NK-92 treated with Interleukin-12 subunit alpha and Interleukin-12 subunit beta, amount 100 ng/mL, for 24 hours (cell line): Measurements from ENCODE around the gene ZNF700.
A peak's percentile ranks its signal among the peaks of the same experiment; 100 is the strongest.
"Not testable (repeated sequence)": the region's sequence is repeated elsewhere in the genome, so short reads cannot be mapped to it uniquely, and the experiment has no call there.

Experiments used
- DNase-seq: peaks from one replicate; lab custom pipeline; 2025; lab: John Stamatoyannopoulos, UW

ZNF700 gene

GRCh38 chr19:11941361-11941887, 16.5 kb downstream of the ZNF700 start:
- DNase-seq, result not testable (repeated sequence)

DNA sequence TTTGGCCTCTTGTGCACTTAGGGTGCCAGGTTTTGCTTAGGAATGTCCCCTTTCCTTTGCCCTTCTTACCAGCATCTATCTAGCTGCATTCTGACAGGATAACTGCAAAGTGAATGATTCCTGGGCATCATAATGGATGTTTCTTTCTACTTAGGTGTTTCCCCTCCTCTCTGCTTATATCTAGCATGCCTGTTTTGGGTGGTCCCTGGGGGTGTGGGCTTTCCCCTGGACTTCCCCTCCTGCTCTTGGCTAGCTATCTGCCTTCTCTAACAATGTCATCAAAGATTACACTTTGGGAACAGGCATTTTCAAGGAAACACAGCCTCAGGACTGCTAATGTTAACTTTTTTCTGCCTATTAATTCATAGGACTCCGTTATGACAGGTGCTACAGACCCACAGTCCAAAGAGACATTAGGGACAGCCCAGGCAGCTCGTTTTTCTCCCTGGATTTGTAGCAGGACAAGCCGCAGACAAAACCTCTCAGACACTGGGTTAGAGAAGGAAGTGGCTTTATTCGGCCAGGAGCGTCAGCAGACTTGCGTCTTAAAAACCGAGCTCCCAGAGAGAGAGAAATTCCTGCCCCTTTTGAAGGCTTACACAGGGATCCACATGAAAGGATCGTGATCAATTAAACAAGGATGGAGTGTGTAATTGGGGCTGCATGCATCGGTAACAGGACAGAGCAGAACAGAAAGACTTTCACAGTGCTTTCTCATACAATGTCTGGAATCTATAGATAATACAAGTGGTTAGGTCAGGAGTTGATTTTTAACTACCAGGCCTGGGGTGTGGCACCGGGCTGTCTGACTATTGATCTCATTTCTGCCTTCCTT, 17.3 kb downstream of the ZNF700 start:
- no peak for DNase-seq

DNA sequence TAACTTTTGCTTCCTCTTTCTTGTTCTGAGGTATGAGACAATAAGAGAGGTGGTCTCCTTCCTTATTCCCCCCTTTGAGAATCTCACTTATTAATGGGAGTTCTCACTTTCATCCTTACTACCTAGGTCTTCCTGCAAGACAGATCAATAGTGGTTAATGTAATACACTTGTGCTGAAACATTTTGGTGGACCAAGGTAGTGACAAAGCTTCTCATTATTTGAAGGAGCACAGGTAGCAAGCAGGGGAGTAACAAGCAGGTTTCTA, 17.9 kb downstream of the ZNF700 start:
- no peak for DNase-seq

DNA sequence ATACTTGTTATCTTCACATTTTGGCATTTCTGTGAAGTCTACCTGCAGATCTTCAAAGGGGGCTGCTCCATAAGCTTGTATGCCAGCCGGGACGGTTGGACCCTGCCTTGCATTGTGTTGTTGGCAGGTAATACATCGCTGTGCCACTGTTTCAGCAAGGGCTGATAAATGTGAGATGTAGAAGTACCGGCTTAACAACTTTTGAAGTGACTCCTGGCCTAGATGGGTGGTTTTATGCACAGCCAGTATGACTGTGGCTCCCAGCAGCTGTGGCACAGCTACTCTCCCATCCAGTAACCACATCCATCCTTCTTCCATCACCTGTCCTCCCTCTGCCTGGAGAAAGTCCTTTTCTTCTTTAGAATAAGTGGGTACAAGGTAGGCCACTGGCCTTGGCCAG, 19.7 kb downstream of the ZNF700 start:
- no peak for DNase-seq

GRCh38 chr19:11948646-11949045, 23.7 kb downstream of the ZNF700 start:
- no peak for DNase-seq

DNA sequence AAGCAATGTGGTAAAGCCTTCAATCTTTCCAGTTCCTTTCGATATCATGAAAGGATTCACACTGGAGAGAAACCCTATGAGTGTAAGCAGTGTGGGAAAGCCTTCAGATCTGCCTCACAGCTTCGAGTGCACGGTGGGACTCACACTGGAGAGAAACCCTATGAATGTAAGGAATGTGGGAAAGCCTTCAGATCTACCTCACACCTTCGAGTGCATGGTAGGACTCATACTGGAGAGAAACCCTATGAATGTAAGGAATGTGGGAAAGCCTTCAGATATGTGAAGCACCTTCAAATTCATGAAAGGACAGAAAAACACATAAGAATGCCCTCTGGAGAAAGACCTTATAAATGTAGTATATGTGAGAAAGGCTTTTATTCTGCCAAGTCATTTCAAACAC, 24.3 kb downstream of the ZNF700 start:
- DNase-seq, result no peak

GRCh38 chr19:11949614-11950080, 24.7 kb downstream of the ZNF700 start:
- not testable (repeated sequence) for DNase-seq

GRCh38 chr19:11950312-11950711, 25.4 kb downstream of the ZNF700 start:
- DNase-seq, result no peak

DNA sequence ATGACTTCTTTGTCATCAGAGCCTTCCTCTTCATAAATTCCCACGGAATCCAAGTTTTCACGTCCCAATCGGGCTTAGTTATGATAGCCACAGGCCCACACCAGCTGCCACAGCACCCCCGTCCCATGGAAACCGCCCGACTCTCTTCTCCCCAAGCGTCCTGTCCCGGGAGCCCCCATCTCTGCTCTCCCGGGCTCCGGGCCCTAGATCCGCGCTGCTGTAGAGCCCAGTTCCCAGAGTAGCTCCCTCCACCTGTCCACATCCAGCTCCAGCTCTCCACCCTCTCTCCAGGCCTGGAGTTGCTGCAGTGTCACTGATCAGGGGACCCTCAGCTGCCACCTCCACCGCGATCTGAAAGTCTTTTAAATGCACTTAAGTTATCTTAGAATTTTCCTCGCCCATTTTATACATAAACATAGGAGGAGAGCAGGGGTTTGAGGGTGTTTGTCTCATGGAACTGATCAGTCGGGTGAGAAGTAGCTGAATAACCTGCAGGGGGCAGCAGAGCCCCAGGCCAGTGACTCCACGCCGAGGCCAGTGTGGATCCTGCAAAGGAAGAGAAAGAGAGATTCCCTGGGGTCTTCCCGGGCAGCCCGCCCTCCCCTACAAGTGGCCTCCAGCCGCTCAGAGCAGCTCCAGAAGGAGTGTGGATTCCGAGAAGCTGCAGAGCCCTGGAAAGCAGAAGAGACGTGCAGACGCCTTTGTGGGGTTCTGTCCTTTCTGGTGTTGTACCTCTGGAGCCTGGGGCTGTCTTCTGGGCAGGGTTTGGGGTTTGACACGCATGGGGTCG, 38.9 kb downstream of the ZNF700 start:
- DNase-seq, result peak; percentile 37

DNA sequence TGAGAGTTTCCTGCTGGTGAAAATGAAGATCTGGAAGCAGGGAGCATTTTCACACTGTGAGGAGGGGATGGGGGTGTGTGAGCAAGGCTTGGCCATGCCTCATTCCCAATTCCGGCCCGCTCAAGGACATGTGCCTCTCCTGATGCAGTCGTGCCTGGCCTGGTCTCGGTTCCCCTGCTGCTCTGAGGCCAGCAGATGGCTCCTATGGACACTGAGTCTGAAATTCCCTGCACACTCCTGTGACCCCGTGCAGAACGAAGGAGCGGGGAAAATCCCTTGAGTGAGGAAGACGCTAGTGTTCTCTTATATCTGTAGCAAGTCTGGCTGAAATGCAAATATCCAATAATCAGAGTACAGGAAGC, 39.6 kb downstream of the ZNF700 start:
- no peak for DNase-seq

DNA sequence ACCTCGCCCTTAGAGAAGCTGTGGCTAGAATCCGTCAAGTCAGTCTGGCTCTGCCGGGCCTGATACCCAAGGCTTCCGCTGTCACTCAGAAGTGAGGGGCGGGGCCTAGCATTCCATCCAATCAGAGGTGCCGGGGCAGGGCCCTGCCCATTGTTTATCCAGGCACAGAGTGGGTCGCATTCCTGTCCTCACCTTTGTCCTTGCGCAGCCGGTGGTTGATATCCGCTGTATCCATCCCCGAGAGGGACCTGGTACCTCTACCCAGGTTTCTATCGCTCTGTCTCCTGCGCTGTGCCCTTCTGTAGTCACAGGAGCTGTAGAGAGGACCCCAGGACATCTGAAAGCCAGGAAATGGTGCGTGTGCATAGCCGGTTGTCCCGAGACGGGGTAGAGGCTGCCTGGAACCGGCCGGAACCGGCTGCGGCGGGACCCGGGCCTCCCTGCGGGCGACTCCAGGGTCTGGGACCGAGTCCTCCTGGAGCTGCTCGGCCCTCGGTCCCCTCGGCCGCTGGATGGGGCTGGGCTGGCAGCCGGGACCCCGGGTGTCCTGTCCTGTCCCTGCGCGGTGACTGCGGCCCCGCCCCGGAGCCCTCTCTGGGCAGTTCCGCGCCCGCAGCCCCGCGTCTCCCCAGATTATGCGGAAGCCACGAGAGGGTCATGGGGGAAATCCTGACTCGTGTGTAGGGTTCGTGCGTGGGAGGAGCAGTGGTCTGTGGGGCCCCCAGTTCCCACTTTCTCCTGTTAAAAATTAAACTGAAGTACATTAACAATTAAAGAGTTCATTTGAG, 40.1 kb downstream of the ZNF700 start, which contains the start of gene ZNF763:
Gene ZNF763, plus strand, starts transcription at position 183 of the 788 bp plus-strand sequence. Its CDS starts 169 bp downstream, at position 352.
- DNase-seq, result peak; percentile 64

- DNase-seq, result no peak
These were observed 45.3 kb downstream of the ZNF700 start for GRCh38 chr19:11970174-11970573.

DNA sequence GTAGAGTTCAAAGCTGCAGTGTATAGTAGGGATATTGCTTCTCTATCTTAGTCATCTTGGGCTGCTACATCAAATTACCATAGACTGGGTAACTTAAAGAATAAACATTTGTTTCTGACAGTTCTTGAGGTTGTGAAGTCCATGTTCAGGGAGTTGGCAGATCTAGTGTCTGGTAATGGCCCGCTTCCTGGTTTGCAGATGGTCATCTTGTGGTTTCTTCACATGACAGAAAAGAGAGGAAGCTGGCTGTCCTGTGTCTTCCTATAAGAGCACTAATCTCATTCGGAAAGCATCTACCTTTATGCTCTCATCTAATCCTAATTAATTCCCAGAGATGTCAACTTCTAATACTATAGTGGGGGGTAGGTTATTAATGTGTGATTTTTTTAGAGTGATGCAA, 46.1 kb downstream of the ZNF700 start:
- DNase-seq, result no peak

DNA sequence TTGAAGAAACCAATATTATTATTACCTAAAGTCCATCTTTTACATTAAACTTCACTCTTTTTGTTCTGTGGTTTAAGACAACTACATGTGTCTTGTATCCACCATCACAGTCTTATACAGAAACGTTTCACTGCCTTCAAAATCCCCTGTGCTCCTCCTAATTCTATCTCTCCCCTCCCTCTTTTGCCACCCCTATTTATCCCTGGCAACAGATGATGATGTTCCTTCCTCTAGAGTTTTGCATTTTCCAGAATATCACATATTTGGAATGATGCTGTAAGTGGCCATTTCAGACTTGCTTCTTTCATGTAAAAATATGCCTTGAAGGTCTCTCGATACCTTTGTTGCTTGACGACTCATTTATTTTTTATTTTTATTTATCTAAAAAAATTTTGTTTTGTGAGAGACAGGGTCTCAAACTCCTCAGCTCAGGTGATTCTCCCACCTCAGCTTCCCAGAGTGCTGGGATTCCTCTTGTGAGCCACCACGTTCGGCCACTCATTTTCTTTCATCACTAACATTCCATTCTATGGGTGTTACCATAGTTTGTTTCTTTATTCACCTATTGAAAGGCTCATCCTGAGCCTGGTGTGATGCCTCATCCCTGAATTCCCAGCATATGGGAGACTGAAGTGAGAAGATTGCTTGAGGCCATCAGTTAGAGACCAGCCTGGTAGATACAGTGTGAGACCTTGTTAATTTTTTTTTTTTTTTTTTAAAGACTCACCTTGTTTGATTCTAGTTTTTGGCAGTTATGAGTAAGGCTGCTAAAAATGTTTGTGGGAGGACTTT, 48.3 kb downstream of the ZNF700 start:
- DNase-seq, result no peak

DNA sequence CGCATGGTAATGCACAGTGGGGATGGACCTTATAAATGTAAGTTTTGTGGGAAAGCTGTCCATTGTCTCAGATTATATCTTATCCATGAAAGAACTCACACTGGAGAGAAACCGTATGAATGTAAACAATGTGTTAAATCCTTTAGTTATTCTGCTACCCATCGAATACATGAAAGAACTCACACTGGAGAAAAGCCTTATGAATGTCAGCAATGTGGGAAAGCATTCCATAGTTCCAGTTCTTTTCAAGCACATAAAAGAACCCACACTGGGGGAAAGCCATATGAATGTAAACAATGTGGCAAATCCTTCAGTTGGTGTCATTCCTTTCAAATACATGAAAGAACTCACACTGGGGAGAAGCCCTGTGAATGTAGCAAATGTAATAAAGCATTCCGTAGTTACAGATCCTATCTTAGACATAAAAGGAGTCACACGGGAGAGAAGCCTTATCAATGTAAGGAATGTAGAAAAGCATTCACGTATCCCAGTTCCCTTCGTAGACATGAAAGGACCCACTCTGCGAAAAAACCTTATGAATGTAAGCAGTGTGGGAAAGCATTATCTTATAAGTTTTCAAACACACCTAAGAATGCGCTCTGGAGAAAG, 53.7 kb downstream of the ZNF700 start:
- no peak for DNase-seq

GRCh38 chr19:11979527-11979926, 54.6 kb downstream of the ZNF700 start:
- DNase-seq, result no peak

DNA sequence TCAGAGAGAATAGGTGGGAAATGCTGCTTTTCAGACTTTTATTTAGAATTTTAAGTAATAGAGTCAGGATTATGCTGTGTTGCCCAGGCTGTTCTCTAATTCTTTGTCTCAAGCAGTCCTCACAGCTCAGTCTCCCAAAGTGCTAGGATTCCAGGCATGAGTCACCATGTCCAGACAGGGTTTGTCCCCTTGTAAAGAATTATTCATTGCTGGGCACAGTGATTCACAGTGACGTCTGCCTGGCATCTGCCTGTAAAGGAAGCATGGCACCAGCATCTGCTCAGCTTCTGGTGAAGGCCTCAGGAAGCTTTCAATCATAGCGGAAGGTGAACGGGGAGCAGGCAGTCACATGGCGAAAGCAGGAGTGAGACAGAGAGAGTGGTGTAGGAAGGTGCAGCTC, 57.6 kb downstream of the ZNF700 start:
- DNase-seq, result no peak

DNA sequence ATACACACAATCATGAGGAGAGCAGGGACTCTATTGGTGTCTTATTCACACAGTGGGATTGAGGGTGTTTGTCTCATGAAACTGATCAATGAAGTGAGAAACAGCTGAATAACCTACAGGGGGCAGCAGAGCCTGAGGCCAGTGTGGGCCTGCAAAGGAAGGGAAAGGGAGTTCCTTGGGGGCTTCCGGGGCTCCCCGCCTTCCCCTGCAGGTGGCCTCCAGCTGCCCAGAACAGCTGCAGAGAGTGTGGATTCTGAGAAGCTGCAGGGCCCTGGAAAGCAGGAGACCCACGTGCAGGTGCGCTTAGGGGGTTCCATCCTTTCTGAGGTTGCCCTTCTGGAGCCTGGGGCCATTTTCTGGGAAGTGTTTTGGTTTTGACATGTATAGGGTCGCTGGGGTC, 60.1 kb downstream of the ZNF700 start:
- no peak for DNase-seq

DNA sequence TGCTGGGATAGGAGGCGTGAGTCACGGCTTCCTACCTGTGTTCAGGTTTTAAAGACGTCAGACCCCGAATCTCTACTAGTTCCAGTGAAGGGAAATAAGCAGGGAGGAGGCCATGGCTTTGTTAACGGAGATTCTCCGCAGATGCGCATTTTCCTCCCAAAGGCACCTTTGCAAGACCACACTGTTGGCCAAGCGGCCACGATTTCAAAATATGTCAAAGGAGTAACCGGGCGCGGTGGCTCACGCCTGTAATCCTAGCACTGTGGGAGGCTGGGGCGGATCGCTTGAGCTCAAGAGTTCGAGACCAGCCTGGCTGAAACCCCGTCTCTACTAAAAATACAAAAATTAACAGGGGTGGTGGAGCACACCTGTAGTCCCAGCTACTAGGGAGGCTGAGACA, 61.8 kb downstream of the ZNF700 start:
- no peak for DNase-seq

GRCh38 chr19:11987405-11988281, 62.7 kb downstream of the ZNF700 start:
- DNase-seq, result peak; percentile 91
